Kidney (tissue), 14 donors: Measurements from ENCODE around the gene ZNF316. TPM values are rescaled to one million over a fixed set of nuclear protein-coding genes. Genes with fewer than 3 reads are reported as not detected.
"Not testable (repeated sequence)": the region's sequence is repeated elsewhere in the genome, so short reads cannot be mapped to it uniquely, and the experiment has no call there.

Experiments
- DNase-seq, 5 donors: peaks; one replicate each; pipeline ENCODE4 v3.0.0-alpha.2; 2013 to 2020
- FAIRE-seq: peaks from 2 replicates; lab custom pipeline; 2012; peaks lifted over from hg19 to GRCh38; lab: Jason Lieb, UNC
- H3K27ac ChIP-seq, 2 donors: one replicate each; pipeline ENCODE4 v1.7.0; 2013; ENCODE audit warnings: low read depth in 2 of 2, low read length in 2 of 2, inconsistent platforms in 1 of 2
- H3K27me3 ChIP-seq: one replicate; pipeline ENCODE4 v1.7.1; 2013; ENCODE audit warnings: low read length, inconsistent platforms; ENCODE audit not compliant: control insufficient read depth, insufficient read depth
- H3K36me3 ChIP-seq, 3 donors: one replicate each; pipeline versions ENCODE4 v1.7.0 to v1.7.1; 2013; ENCODE audit warnings: low read length in 3 of 3, control low read depth in 1 of 3, inconsistent platforms in 1 of 3; ENCODE audit not compliant: insufficient read depth in 3 of 3, control insufficient read depth in 2 of 3
- H3K4me1 ChIP-seq, 3 donors: one replicate each; pipeline versions ENCODE4 v1.7.0 to v1.7.1; 2013; ENCODE audit warnings: low read length in 3 of 3, inconsistent platforms in 1 of 3, low read depth in 1 of 3; ENCODE audit not compliant: control insufficient read depth in 2 of 3, insufficient read depth in 2 of 3
- H3K4me3 ChIP-seq, 3 donors: one replicate each; pipeline versions ENCODE4 v1.7.0 to v1.8.1; 2013; ENCODE audit warnings: low read length in 3 of 3, control low read depth in 1 of 3, inconsistent platforms in 1 of 3
- H3K9ac ChIP-seq, 3 donors: one replicate each; pipeline versions ENCODE4 v1.7.0 to v1.7.1; 2013; ENCODE audit warnings: low read length in 3 of 3, control low read depth in 1 of 3, inconsistent platforms in 1 of 3
- H3K9me3 ChIP-seq, 3 donors: one replicate each; pipeline versions ENCODE4 v1.7.0 to v1.7.1; 2013; ENCODE audit warnings: low read length in 3 of 3, control low read depth in 1 of 3, inconsistent platforms in 1 of 3; ENCODE audit not compliant: control insufficient read depth in 2 of 3, insufficient read depth in 1 of 3
- CTCF ChIP-seq: IDR thresholded peaks from 3 replicates; pipeline ENCODE4 v1.5.1; 2012; ENCODE audit warnings: mild to moderate bottlenecking, moderate library complexity, borderline replicate concordance; ENCODE audit not compliant: insufficient read depth; ENCODE audit errors: extremely low read depth
- intact Hi-C: fragments of 100-400 bp; cut with DNase I; formaldehyde crosslinking; loops from one replicate; pipeline ENCODE4 v1.11.1; 2022
- polyA plus RNA-seq: library from polyadenylated mRNA; stranded (reverse); fragments of 350-450 nt; fragmentation: Illumina TruSeq; extraction: RNeasy Lipid Tissue Mini Kit (QIAGEN cat#74804); gene quantifications from one replicate; pipeline ENCODE4 v1.2.3, GENCODE V29; 2014; ENCODE audit warnings: low read depth, low replicate concordance; ENCODE audit not compliant: insufficient read depth
- total RNA-seq: library from RNA; stranded (reverse); fragmentation: NEBNext Ultra II Directional; extraction: Animal tissue kit (Norgen Biotek cat#: 25700); gene quantifications from one replicate; pipeline ENCODE4 v1.2.1, GENCODE V29; 2021
- donor health status: control.
- donor health status: control.
- donor health status: control.
- donor health status: control.
- donor health status: control.
- donor health status: DM: yes; HTN: yes; CAD: no.
- donor health status: Normal renal cell carcinoma (clear cell type).

ZNF316 gene
- total and polyA plus RNA-seq, 2 donors from 2014 or later, result 7.2 to 31.7 TPM

GRCh38 chr7:6634021-6634420 lies 3.1 kb upstream of the ZNF316 start:
- intact Hi-C loops, result no loop called here

GRCh38 chr7:6634971-6635370 lies 2.1 kb upstream of the ZNF316 start:
- H3K36me3 ChIP-seq, H3K27ac ChIP-seq, H3K27me3 ChIP-seq, H3K4me3 ChIP-seq, H3K9me3 ChIP-seq, DNase-seq, intact Hi-C loops, H3K9ac ChIP-seq, FAIRE-seq: not testable (repeated sequence)
- H3K4me1 ChIP-seq, result peaks cover 0 to 12% (median 0%) of the 10 kb centered on the region in 3 donors

More at GRCh38 chr7:6634021-6634420, 3.1 kb upstream of the ZNF316 start:
- DNase-seq (no peak), FAIRE-seq (no peak)
- H3K36me3 ChIP-seq, result no peaks in the 10 kb centered on the region
- H3K27me3 ChIP-seq, result no peaks in the 10 kb centered on the region
- H3K27ac ChIP-seq, result no peak overlapping the region
- no peaks in the 10 kb centered on the region for H3K9me3 ChIP-seq
- TF ChIP-seq CTCF, result no peak
- peaks cover 0 to 12% (median 0%) of the 10 kb centered on the region in 3 donors for H3K4me1 ChIP-seq
- H3K9ac ChIP-seq, result no peak overlapping the region
- no peak overlapping the region for H3K4me3 ChIP-seq

GRCh38 chr7:6637544-6638229 lies 569 bp downstream of the ZNF316 start:
- DNase-seq (peak in 2 of 5 donors; percentile 64 to 69), FAIRE-seq (no peak)
- H3K36me3 ChIP-seq, result peaks cover 0 to 19% (median 7%) of the 10 kb centered on the region in 3 donors
- no peak overlapping the region for H3K27ac ChIP-seq
- intact Hi-C loops, result no loop called here
- H3K4me1 ChIP-seq, result peaks cover 0 to 12% (median 0%) of the 10 kb centered on the region in 3 donors
- no peaks in the 10 kb centered on the region for H3K27me3 ChIP-seq
- H3K4me3 ChIP-seq, result peak overlapping the region; percentile 36 to 64 (median 47)
- peak overlapping the region in 2 of 3 donors; percentile 40 to 65 for H3K9ac ChIP-seq
- TF ChIP-seq CTCF, result no peak
- no peaks in the 10 kb centered on the region for H3K9me3 ChIP-seq

GRCh38 chr7:6639032-6639431 lies 1.9 kb downstream of the ZNF316 start:
- no peak for FAIRE-seq
- no peak overlapping the region for H3K27ac ChIP-seq

More at GRCh38 chr7:6639032-6639431, 1.9 kb downstream of the ZNF316 start:
- no peak for TF ChIP-seq CTCF
- intact Hi-C loops, result no loop called here
- Histone ChIP-seq H3K36me3 (peaks cover 0 to 25% (median 11%) of the 10 kb centered on the region in 3 donors), H3K4me1 (peaks cover 0 to 12% (median 0%) of the 10 kb centered on the region in 3 donors), H3K9ac (no peak overlapping the region), H3K27me3 (no peaks in the 10 kb centered on the region), H3K9me3 (no peaks in the 10 kb centered on the region), H3K4me3 (no peak overlapping the region)
- DNase-seq, result no peak
